Hypothalamus (tissue), 51 donors: ENCODE results near the gene MSX1.

Source experiments
- DNase-seq, 51 donors: peaks; one replicate each; lab custom pipeline; 2025; lab: John Stamatoyannopoulos, UW

MSX1 gene

GRCh38 chr4:4838936-4839810 lies 20.3 kb upstream of the MSX1 start:
- peak in 2 of 51 donors; percentile 36 to 51 for DNase-seq

DNA sequence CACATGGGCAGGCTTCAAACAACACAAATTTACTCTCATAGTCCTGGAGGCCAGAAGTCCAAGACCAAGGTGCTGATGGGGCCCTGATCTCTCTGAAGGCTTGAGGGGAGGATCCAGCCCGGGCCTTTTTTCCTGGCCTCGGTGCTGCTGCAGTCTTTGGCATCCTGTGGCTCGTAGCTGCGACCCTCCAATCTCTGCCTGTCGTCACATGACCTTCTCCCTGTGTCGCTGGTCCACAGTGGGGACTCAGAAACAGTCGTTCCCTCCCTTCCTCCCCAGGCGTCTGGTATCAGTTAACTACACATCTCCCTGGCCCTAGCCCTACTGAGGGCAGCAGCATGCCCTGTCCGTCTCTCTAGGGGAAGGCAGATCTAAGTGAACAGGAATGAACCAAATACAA lies 19.1 kb upstream of the MSX1 start:
- DNase-seq, result no peak

DNA sequence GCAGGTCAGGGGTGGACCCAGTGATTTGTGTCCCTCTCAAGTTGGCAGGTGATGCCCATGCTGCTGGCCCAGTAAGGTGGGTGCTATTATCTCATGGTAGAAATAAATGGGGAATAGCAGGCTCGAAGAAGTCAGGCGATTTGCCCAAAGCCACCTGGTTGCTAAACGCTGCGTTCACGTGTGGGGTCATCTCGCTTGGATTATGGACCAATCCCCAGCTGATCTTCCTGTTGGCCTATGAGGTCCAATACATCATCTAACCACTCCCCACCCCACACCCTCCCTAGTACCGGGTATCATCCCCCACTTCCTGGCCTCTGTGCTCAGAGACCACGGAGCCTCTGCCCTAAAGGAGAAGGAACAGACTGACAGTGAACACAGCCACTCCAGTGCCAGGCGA lies 18.3 kb upstream of the MSX1 start:
- no peak for DNase-seq

DNA sequence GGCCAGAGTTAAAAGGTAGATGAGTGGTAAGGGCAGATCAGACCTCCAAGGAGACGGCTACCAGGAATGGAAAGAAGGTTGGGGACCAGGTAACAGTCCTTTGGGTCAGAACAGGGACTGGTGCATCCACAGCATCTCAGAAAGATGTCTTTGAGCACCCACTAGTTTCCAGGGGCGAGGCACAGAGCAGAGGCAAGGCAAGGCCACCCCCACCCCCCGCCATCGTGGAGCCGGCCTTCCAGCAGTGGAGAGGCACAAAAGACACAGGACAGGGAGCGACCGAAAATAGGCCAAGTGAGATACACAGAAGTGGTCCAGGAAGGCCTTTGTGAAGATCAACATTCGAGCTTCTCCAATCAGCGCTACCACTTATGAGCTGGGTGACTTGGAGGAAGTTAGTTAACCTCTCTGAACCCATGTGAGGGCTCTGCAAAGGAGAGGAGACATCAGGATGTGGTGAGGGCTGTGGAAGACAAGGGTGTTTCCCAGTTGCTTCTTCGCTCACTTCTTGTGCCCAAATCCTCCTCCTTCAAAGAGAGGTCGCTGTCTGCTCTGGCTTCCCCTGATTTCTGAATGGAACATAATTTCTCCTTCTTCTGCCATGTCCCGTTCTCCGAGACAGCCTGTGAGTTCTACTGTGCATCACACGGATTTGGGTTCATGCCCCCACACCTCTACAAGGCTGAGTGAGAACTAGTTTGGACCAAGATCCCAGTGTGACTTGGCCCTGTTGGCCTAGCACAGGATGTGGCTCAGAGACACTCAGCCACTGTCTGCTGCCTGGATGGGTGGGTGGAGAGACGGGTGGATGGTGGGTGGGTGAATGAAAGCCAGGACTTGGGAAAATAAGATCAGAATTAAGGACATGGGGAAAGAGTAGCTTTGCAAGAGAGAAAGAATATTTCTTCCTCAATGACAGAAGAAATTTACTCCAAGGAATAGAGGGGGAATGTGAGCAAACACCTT lies 16.7 kb upstream of the MSX1 start:
- no peak for DNase-seq

DNA sequence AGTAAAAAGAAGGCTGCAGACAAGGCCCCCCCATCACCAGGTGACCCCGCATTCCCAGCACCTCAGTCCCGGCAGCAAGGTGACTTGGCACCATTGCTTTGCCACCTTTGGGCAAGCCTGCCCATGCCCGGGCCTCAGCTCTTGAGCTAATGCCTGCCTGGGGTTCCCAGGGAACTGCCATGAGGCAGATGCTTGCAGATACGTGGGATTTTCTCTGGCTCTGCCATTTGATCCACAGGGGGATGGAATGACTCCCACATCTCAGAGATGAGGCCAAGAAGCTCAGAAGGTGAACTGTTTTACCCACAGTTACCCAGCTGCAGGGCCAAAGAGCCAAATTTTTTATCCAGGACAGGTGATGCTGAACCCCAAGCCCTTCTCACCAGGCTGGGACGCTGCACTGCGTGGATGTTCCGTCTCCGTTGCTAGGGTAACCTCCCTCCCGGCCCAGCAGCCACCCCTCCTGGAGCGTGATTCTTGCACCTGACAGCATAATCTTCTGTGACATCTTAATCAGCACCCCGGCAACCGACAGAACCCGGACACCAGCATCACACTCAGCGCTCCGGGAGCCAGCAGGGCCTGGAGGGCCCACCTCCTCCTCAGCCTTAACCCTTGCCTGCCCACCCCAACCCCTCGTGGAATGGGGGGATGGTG lies 15.7 kb upstream of the MSX1 start:
- peak in 7 of 51 donors; percentile 19 to 57 (median 32) for DNase-seq

GRCh38 chr4:4845027-4845426 lies 14.4 kb upstream of the MSX1 start:
- no peak for DNase-seq

DNA sequence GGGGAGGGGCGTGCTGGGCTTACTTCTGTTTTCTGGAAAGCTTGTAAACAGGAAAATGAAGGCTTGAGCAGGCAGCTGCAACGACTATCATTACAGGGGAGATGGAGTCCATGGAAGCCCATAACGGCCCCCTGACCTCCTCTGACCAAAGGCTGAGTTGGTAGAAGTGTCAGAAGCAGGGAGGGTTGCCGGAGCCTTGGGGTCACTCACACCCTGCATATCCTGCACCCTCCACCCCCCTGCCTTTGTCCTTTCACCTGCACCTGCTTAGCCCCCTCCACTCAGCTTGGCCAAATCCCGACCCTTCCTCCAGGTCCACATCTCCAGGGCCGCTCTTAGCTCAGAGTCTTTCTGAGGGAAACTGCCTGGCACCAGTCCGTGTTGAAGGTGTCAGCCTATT lies 12.5 kb upstream of the MSX1 start:
- DNase-seq, result no peak

DNA sequence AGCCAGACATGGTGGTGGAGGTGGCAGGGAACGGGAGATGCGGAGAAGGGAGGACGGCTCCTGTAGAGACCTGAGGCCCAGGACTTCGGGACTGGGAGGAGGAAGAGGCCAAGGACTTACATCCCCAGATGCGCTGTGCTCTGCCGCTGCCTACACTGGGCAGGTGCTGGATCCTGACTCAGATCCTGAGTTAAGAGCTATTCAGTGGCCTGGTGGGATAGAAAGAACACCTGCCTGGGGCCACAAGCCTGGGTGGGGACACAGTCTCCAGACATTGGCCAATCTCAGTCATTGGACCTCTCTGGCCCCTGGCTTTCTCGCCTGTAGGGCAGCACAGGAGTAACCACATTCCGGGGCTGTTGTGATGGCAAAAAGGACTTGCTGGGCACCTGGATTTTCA lies 10.9 kb upstream of the MSX1 start:
- DNase-seq, result no peak

- DNase-seq, result no peak
Measured at GRCh38 chr4:4849106-4849505, 10.4 kb upstream of the MSX1 start.

DNA sequence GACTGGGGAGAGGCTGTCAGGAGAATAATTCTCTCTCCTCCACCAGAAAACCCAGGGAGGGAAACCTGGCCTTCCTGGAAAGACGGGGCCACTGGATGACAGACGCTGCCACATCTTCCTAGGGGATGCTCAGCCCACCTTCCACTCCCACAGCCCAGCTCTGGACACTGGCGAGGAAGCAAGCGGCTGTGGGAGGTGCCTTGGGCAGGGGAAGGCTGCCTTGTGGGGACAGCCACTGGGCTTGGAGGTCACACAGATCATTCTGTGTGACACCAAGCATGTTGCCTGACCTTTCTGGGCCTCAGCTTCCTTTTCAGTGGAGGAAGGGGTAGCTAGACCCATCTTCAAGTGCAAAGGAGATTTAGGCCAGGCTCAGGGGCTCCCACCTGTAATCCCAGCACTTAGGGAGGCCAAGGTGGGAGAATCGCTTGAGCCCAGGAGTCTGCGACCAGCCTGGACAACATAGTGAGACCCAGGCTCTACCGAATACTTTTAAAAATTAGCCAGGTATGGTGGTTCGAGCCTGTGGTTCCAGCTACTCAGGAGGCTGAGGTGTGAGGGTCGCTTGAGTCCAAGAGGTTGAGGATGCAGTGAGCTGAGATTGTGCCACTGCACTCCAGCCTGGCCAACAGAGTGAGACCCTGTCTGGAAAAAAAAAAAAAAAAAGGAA lies 9.8 kb upstream of the MSX1 start:
- no peak for DNase-seq

DNA sequence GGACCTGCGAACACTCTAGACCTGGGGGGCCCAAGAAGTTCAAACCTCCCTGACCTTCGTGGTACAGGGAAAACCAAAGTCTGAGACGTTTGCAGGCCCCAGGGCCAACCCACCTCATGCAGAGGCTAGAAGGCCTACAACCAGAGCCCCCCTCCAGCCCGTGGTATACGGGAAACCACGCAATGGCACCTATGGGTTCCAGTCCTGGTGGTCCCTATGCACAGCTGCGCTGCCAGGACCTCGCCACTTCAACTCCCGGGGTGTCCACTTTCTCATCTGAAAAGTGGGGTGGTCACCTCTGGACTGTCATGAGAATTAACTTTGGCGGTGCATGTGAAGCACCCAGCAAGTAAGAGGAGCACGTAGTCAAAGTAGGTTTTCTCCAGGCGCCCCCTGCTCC lies 8.4 kb upstream of the MSX1 start:
- DNase-seq, result no peak

- DNase-seq, result no peak
Measured at GRCh38 chr4:4851906-4852305, 7.6 kb upstream of the MSX1 start.

GRCh38 chr4:4852591-4853362 lies 6.7 kb upstream of the MSX1 start:
- DNase-seq, result peak in 1 of 51 donors; percentile 11

- no peak for DNase-seq
Measured at GRCh38 chr4:4853371-4853823, 6.1 kb upstream of the MSX1 start.

DNA sequence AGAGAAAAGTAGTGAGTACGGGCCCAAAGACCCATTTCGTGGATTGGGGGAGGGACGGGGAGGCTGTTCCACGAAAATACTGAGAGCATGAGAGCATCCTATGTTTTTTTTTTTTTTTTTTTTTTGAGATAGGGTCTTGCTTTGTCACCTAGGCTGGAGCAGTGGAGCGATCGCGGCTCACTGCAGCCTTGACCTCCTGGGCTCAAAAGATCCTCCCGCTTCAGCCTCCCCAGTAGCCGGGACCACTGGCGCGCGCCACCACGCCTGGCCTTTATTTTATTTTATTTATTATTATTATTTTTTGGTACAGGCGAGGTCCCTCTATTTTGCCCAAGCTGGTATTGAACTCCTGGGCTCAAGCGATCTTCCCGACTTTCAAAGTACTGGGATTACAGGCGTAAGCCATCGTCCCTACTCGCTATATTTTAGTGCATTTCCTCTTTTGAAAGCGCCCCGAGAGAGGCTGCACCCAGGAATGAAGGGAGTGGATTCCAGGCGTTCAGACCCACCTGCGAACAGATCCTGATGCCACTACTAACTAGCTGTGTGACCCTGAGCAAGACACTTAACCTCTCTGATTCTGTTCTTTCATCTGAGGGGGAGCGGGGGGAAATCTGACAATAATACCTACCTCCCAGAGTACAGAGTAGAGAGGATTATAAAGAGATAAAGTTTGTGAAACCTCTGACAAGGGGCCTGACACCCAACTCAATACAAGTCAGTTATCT lies 5.4 kb upstream of the MSX1 start:
- no peak for DNase-seq

GRCh38 chr4:4854649-4855295 lies 4.7 kb upstream of the MSX1 start:
- no peak for DNase-seq

GRCh38 chr4:4855301-4856070 lies 4.0 kb upstream of the MSX1 start:
- DNase-seq, result no peak
